K562 (cell line): ENCODE results near the gene OARD1. TPM values are rescaled to one million over a fixed set of nuclear protein-coding genes. Genes with fewer than 3 reads are reported as not detected.

Experiments
- ARID1B ChIP-seq: fragments of 450-650 bp; IDR thresholded peaks from 2 replicates; pipeline ENCODE4 v1.6.1; 2016; ENCODE audit warnings: antibody characterized with exemption, mild to moderate bottlenecking, inconsistent platforms
- GTF2F1 ChIP-seq: IDR thresholded peaks from 2 replicates; pipeline ENCODE4 v1.6.1; 2011; ENCODE audit warnings: low read depth, low read length, improper control_type of control experiment
- JUND ChIP-seq, 2 experiments: IDR thresholded peaks; 2 replicates in 1 of 2; 3 replicates in 1 of 2; pipeline ENCODE4 v1.6.1; 2011; ENCODE audit warnings: borderline replicate concordance in 2 of 2, low read depth in 2 of 2, low read length in 2 of 2, improper control_type of control experiment in 1 of 2, missing biosample characterization in 1 of 2, missing genetic modification characterization in 1 of 2, missing genetic modification reagents in 1 of 2
- PRPF4 ChIP-seq: fragments of 200-400 bp; formaldehyde crosslinking; IDR thresholded peaks from one replicate; pipeline ENCODE4 v1.6.1; 2017; ENCODE audit warnings: low read length, low read depth, mild to moderate bottlenecking; ENCODE audit not compliant: insufficient read depth, poor library complexity, severe bottlenecking
- RBM14 ChIP-seq: fragments of 200-400 bp; formaldehyde crosslinking; IDR thresholded peaks from 2 replicates; pipeline ENCODE4 v1.6.1; 2018; ENCODE audit warnings: low read depth, mild to moderate bottlenecking, low read length, moderate library complexity, borderline replicate concordance; ENCODE audit not compliant: insufficient read depth
- TEAD4 ChIP-seq, 2 experiments: sonication (generic) in 1 of 2; formaldehyde crosslinking in 1 of 2; IDR thresholded peaks; 2 replicates each; pipeline versions ENCODE4 v1.6.1 to v1.8.0; 2012 to 2022; ENCODE audit warnings: borderline replicate concordance in 1 of 2, inconsistent platforms in 1 of 2, low read length in 1 of 2, mild to moderate bottlenecking in 1 of 2, missing genetic modification reagents in 1 of 2
- U2AF1 ChIP-seq: fragments of 200-400 bp; formaldehyde crosslinking; optimal IDR thresholded peaks from 2 replicates; pipeline ENCODE3; 2017; ENCODE audit warnings: mild to moderate bottlenecking, low read depth, low read length, moderate library complexity
- U2AF2 ChIP-seq: fragments of 200-400 bp; formaldehyde crosslinking; optimal IDR thresholded peaks from 2 replicates; pipeline ENCODE3; 2017; ENCODE audit warnings: low read depth, mild to moderate bottlenecking, low read length
- ZBTB8A ChIP-seq: fragments of 450-650 bp; IDR thresholded peaks from 2 replicates; pipeline ENCODE4 v1.6.1; 2018; ENCODE audit warnings: mild to moderate bottlenecking, moderate library complexity; ENCODE audit not compliant: partially characterized antibody
- ZNF263 ChIP-seq: sonication (generic); formaldehyde crosslinking; IDR thresholded peaks from 2 replicates; pipeline ENCODE4 v1.8.0; 2022; ENCODE audit warnings: mild to moderate bottlenecking, missing genetic modification reagents, borderline replicate concordance
- ZNF347 ChIP-seq: fragments of 450-650 bp; formaldehyde crosslinking; IDR thresholded peaks from 2 replicates; pipeline ENCODE4 v1.4.0; 2020; ENCODE audit warnings: low read depth, mild to moderate bottlenecking, moderate library complexity
- ZNF696 ChIP-seq: fragments of 250-450 bp; sonication (Bioruptor Pico); conservative IDR thresholded peaks from 2 replicates; pipeline ENCODE4 v1.4.0; 2020; ENCODE audit warnings: mild to moderate bottlenecking, moderate library complexity
- polyA plus RNA-seq, 8 experiments: library from polyadenylated mRNA; depleted of rRNA in 4 of 8; stranded (reverse) in 5 of 8; unstranded in 3 of 8; fragments of >200 nt; fragmentation: Nextera tagmentation in 2 of 8; fragmentation: Illumina TruSeq in 1 of 8; extraction: Ambion mirVana in 2 of 8; extraction: Trizol in 1 of 8; gene quantifications; 2 replicates each; pipeline versions ENCODE4 v1.2.1 to v1.2.3, GENCODE V29; 2011 to 2014; ENCODE audit warnings: inconsistent platforms in 1 of 8, missing spikeins in 1 of 8
- total RNA-seq, 7 experiments: library from RNA; depleted of rRNA in 6 of 7; stranded (reverse); fragments of >200 nt in 6 of 7; fragmentation: Illumina TruSeq in 2 of 7; extraction: Trizol in 2 of 7; gene quantifications; 2 replicates each; pipeline versions ENCODE4 v1.2.1 to v1.2.3, GENCODE V29; 2011 to 2021; ENCODE audit warnings: low replicate concordance in 1 of 7
- TF ChIP-seq, protein P1 (sequence below), 2 experiments: IDR thresholded peaks; 2 replicates each; pipeline ENCODE4 v1.6.1; 2012; ENCODE audit warnings: improper control_type of control experiment in 2 of 2, low read depth in 2 of 2, low read length in 2 of 2, borderline replicate concordance in 1 of 2
- TF ChIP-seq, protein P2 (sequence below): sonication (generic); formaldehyde crosslinking; IDR thresholded peaks from 2 replicates; pipeline ENCODE4 v1.8.0; 2023; ENCODE audit warnings: missing genetic modification reagents, mild to moderate bottlenecking, borderline replicate concordance

Gene OARD1
- total and polyA plus RNA-seq, 9 of the 15 experiments (the other 6 are each of a cell fraction or from before 2014, with no cell fraction given): 43.4 to 88.3 (median 61.1) TPM

DNA sequence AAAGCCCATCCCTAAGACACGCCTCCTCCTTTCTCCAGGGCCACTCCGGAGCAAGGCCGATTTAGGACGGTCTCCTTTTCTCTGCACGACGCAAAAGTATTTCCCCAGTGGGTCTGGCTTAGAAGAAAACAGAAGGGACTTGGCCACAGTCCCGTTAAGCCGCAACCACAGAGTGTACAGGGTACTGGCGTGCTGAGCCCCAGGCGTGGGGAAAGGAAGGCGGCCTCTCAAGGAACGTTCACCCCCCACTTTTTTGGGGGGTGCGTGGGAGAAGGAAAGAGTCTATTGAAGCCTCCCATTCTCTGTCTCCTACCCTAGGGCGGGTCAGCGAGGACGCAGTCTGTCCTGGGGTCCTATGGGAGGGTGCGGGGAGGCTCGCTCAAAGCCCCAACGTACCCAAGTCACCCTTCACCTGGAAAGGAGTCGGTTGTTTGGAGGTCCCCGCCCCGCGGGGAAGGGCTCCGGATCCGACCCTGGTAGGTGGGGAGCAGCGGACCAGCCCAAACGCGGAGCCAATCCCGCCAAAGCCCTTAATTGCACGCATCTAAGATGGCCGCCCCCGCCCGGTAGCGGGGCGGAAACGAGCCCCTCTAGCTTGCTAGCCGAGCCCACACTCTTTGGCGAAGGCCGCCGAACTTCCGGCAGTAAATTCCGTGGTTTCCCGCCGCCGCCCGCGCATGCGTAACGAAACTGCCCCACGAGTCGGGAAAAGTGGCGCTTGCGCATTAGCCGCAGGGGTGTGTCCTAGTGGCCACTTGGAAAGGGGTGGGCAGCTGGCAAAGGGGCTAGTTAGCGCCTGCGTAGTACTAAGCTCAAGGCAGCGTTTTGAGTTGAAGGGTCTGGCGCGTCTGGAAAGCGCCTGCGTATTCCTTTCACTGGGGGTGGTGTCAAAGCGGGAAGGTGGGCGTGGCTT lies at the start of gene OARD1 (continued):
- TF ChIP-seq TEAD4 (IDR thresholded peaks at IDR 0.05; ENCODE audit: low read length) (0 out of 2 replicates have a peak, but pooled peaks have one; percentile 56), TEAD4 (CRISPR knock-in tag; IDR thresholded peaks at IDR 0.05; ENCODE audit: borderline replicate concordance) (no peak), ZBTB8A (no peak), ZNF263 (CRISPR knock-in tag) (peak; percentile 70; the same call in 1 of the 2 replicates), RBM14 (no peak), U2AF1 (no peak), PRPF4 (no peak), ZNF696 (no peak), GTF2F1 (peak; percentile 16; the same call in 1 of the 2 replicates), U2AF2 (no peak), ARID1B (peak; percentile 49; the same call in 1 of the 2 replicates), JUND (IDR thresholded peaks at IDR 0.05; ENCODE audit: borderline replicate concordance, low read depth, low read length) (no peak), JUND (tag; IDR thresholded peaks at IDR 0.05; ENCODE audit: borderline replicate concordance, low read depth, low read length) (0 out of 3 replicates have a peak, but pooled peaks have one; percentile 35), ZNF347 (CRISPR knock-in tag) (no peak)
- TF ChIP-seq, protein P1, sequence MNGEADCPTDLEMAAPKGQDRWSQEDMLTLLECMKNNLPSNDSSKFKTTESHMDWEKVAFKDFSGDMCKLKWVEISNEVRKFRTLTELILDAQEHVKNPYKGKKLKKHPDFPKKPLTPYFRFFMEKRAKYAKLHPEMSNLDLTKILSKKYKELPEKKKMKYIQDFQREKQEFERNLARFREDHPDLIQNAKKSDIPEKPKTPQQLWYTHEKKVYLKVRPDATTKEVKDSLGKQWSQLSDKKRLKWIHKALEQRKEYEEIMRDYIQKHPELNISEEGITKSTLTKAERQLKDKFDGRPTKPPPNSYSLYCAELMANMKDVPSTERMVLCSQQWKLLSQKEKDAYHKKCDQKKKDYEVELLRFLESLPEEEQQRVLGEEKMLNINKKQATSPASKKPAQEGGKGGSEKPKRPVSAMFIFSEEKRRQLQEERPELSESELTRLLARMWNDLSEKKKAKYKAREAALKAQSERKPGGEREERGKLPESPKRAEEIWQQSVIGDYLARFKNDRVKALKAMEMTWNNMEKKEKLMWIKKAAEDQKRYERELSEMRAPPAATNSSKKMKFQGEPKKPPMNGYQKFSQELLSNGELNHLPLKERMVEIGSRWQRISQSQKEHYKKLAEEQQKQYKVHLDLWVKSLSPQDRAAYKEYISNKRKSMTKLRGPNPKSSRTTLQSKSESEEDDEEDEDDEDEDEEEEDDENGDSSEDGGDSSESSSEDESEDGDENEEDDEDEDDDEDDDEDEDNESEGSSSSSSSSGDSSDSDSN (IDR thresholded peaks at IDR 0.05; ENCODE audit: borderline replicate concordance in 1 of 2, low read depth in 2 of 2, low read length in 2 of 2): peak in 1 of 2 experiments; percentile 59; a peak in 2 of 4 replicates
- TF ChIP-seq, protein P2, sequence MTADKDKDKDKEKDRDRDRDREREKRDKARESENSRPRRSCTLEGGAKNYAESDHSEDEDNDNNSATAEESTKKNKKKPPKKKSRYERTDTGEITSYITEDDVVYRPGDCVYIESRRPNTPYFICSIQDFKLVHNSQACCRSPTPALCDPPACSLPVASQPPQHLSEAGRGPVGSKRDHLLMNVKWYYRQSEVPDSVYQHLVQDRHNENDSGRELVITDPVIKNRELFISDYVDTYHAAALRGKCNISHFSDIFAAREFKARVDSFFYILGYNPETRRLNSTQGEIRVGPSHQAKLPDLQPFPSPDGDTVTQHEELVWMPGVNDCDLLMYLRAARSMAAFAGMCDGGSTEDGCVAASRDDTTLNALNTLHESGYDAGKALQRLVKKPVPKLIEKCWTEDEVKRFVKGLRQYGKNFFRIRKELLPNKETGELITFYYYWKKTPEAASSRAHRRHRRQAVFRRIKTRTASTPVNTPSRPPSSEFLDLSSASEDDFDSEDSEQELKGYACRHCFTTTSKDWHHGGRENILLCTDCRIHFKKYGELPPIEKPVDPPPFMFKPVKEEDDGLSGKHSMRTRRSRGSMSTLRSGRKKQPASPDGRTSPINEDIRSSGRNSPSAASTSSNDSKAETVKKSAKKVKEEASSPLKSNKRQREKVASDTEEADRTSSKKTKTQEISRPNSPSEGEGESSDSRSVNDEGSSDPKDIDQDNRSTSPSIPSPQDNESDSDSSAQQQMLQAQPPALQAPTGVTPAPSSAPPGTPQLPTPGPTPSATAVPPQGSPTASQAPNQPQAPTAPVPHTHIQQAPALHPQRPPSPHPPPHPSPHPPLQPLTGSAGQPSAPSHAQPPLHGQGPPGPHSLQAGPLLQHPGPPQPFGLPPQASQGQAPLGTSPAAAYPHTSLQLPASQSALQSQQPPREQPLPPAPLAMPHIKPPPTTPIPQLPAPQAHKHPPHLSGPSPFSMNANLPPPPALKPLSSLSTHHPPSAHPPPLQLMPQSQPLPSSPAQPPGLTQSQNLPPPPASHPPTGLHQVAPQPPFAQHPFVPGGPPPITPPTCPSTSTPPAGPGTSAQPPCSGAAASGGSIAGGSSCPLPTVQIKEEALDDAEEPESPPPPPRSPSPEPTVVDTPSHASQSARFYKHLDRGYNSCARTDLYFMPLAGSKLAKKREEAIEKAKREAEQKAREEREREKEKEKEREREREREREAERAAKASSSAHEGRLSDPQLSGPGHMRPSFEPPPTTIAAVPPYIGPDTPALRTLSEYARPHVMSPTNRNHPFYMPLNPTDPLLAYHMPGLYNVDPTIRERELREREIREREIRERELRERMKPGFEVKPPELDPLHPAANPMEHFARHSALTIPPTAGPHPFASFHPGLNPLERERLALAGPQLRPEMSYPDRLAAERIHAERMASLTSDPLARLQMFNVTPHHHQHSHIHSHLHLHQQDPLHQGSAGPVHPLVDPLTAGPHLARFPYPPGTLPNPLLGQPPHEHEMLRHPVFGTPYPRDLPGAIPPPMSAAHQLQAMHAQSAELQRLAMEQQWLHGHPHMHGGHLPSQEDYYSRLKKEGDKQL: 0 out of 2 replicates have a peak, but pooled peaks have one; percentile 76
